ENCODE data around the gene TMEM45A.
"Not testable (repeated sequence)": the region's sequence is repeated elsewhere in the genome, so short reads cannot be mapped to it uniquely, and the experiment has no call there.

TMEM45A gene

GRCh38 chr3:100486808-100487207, 5.6 kb upstream of the TMEM45A start:
- DNase-seq, result no peak

DNA sequence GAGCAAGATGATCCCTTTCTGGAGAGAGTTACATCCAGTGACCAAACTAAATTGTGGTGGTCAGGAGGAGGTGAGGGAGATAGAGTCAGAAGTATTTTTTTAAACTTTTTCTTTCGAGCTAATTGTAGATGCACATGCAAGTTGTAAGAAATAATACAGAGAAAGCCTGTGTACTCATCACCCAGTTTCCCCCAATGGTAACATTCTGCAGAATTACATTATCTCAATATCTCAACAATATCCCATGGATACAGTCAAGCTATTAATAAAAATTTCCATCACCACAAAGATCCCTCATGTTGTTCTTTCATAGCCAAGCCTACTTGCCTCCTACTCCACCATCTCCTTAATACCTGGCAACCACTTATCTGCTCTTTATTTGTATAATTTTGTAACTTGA, 3.3 kb upstream of the TMEM45A start:
- no peak for DNase-seq

GRCh38 chr3:100496711-100497261, 4.4 kb downstream of the TMEM45A start:
- DNase-seq, result no peak

- DNase-seq, result no peak
These were observed 7.2 kb downstream of the TMEM45A start for GRCh38 chr3:100499651-100500050.

- DNase-seq, result no peak
These were observed 8.0 kb downstream of the TMEM45A start for GRCh38 chr3:100500320-100500880.

DNA sequence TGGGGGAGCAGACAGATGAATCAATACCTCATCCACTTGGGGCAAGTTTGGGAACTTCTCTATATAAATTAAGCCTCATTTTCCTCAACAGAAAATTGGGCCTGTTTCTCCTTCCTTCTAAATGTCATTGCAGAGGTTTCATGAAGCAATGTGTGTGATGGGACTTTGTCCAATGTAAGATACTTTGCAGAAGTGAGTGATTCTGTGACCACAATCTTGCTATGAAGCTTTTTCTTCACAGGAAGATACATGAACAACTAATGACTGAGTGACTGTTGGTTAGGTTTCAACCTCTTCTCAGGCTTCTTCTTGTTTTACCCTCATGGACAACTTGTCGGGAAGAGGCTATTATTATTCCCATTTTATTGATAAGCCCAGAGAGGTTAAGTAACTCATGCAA, 11.0 kb downstream of the TMEM45A start:
- no peak for DNase-seq

GRCh38 chr3:100506355-100506754, 13.9 kb downstream of the TMEM45A start:
- no peak for DNase-seq

GRCh38 chr3:100509818-100510217, 17.4 kb downstream of the TMEM45A start:
- DNase-seq, result not testable (repeated sequence)

DNA sequence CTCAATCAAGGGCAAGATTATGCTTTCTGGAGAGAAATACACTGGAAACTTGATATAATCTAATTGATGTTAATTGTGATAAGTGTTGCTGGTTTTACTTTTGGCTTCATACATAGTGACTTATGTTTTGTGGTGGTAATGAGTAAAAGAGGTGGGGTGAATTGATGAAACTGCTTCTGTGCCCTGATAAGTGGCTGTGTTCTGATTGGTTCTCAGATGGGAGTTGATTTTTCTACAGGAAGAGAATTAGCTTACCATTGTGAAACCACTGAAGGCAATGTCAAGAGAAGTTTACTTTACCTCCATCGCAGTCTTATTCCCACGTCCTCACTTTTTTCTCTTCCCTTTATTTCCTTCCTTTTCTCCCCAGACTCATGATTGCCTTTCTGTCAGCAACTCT, 23.8 kb downstream of the TMEM45A start:
- DNase-seq, result no peak

- DNase-seq, result no peak
These were observed 24.4 kb downstream of the TMEM45A start for GRCh38 chr3:100516838-100517237.

DNA sequence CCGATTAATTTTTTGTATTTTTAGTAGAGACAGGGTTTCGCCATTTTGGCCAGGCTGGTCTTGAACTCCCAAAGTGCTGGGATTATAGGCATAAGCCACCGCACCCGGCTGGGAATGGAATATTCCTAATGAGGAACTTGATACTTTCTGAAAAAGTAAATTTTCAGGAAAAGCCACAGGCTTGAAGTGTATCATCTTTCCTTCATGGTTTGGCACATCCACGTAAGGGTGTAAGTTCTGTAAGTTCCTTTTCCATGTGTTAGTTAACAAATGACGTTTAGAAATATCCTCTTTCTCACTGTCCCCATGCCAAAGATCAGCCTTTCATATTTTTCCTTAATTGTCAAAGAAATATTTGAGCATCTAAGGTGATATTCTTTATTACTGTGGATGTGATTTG, 24.9 kb downstream of the TMEM45A start:
- no peak for DNase-seq

DNA sequence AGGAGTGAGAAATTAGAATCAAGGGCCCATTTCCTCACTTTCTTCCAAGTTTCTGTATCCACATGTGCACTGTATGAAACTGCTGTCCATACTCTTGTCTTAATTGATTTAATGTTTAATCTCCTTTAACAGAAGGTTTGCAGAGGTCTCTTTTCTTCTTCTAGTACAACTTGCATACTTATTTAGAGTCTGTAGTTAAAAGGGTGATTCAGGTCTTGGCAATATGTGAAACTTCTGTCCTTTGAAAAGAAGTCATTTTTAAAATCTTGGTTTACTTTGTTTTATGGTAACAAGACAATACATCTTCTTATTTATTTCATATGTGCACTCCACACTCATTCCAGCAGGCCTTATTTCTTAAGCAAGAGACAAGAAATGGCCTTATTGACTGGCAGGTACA, 25.8 kb downstream of the TMEM45A start:
- DNase-seq, result no peak

DNA sequence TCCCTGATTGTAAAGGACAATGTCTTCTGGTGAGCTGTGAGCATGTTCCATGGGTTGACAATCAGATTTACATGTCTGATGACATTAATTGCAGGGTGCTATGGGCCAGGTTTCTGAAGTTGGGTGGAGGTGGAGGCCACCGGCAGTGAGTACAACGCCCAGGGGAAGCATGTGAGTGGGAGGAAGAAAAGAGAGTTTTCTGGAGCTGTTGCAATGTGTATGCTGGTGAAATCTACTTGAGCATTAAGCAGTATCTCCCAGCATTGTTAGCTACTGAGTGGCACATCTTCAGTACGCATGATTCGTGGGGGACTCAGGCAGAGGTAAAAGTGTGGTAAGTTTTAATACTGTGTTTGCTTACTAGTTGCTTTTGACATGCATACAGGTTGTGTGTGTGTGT, 26.6 kb downstream of the TMEM45A start:
- DNase-seq, result no peak

- no peak for DNase-seq
These were observed 29.0 kb downstream of the TMEM45A start for GRCh38 chr3:100521439-100521845.

DNA sequence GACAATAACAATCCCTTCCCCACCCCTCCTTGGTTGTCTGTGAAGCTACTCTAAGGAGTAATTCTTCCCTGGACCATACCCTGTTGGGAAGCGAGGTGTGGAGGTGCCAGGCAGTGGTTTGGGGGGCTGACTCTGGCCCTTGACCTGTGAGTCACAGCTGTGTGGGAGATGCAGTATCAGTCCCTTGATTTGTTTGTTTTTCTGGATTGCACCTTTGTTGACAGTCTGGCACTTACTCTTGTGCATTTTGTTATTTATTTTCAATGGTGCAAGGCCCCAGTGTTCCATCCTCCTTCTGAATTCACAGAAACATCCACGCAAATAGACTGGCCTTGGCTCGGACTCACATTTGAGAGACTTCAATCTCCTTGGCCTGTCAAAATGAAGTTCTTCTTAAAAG, 29.7 kb downstream of the TMEM45A start:
- no peak for DNase-seq

DNA sequence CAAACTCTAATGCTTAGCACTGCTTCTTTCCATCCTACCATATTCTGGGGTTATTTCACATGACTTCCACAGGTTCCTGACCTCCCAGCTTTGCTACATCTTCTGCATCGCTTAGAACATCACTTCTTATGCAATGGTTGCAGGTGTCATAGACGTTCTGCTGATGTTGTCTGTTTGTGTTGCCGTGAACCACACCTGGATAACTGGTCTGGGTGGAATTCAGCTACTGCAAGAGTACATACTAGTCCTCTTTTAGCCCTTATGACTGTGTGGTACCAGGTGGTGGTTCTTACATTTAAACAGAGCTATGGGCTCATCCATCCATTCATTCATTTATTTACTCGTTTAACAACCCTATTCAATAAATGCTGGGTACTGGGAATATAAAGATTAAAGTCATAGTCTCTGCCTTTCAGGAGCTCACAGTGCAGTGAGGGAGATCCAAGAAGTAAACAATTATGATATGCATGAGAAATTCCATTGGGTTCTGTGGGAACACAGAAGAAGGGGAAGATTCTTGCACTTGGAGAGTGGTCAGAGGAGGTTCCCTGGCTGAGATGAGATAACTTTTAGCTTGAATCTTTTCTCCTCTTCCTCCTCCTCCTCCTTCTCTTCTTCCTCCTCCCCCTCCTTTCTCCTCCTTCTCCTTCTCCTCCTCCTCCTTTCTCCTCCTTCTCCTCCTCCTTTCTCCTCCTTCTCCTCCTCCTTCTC, 30.8 kb downstream of the TMEM45A start:
- no peak for DNase-seq

GRCh38 chr3:100525753-100526612, 33.6 kb downstream of the TMEM45A start:
- DNase-seq, result no peak

DNA sequence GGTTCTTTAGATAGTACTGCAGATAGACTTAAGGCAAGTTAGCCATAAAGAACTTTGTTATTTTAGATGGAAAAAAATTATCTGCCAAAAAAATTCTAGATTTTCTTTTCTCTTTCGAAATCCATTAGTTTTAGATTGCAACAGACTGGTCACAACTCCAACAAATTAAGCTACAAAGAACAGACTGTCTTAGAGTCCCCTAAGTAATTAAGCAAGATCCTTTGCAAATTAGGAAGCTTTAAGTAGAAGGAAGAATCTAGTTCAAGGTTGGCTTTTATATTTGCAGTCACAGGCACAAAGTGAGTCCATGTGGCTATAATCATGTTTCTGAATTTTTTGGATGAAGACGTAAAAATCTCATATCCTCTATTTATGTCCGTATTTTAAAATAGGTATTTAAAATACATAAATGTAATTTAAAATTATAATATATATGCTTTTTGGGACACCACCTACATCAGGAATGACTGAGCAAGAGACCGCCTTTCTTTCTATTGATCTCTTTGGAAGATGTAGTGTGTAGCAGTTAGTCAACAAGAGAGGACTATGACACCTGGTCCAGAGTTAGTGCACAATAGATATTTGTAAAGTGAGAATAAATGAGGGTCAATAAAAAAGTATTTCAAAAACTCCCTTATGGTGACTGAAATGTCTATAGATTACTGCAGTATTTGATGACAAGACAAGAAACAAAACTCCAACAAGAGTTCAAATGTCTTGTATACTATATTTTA, 34.4 kb downstream of the TMEM45A start:
- DNase-seq, result no peak

DNA sequence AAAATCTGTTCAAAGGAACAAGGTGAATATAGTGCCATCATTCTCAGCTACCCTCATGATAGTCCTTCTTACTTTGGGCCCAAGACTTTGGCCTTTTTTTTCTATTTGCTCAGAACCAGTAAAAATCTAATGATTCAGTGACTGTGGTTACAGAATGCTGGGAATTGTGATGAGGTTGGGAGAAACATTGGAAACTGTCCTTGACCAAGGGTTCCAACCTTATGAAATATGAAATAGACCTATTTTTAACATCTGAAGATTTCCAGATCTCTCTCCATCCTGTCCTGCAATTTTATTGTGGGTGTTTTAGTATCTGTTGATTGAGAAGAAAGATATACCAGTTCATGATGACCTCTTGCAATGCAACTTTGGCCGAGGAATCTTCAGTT, 34.9 kb downstream of the TMEM45A start:
- no peak for DNase-seq

- DNase-seq, result no peak
These were observed 38.7 kb downstream of the TMEM45A start for GRCh38 chr3:100531093-100531492.

DNA sequence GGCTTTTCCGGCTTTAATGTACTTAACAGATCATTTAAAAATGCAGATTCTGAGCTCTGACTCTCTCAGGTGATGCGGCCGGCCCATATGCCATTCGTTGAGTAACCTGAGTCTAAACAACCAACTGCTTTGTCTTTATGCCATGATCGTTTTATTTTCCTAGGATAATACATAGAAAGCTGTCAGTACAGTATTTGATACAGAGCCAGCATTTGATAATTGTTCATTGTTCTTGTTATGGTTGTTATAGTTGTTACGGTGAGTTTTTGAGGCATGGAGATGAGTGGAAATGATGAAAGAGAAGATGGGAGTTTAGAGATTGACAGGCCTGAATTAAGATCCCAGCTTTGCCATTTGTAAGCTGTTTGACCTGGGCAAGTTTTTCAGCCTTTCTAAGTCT, 40.0 kb downstream of the TMEM45A start:
- no peak for DNase-seq

DNA sequence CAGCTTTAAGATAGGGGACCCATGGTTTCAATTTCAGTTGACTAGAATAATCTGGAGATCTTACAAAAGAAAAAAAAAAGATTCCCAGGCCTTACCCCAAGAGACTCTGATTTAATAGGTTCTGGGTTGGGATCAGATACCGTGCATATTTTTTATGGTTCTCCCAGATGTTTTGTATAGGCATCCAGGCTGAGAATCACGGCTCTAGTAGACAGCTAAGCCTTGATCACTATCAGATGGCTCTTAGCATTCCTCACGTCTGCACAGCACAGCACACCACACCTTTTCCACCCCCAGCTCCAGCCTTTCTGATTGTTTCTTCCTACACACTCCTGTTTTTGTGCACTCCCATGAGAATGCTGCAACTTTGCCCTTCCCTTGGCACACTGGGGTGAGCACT, 40.8 kb downstream of the TMEM45A start:
- no peak for DNase-seq

- no peak for DNase-seq
These were observed 43.2 kb downstream of the TMEM45A start for GRCh38 chr3:100535610-100535943.
